ENCODE data around the gene ATF7IP2. TPM values are rescaled to one million over a fixed set of nuclear protein-coding genes. Genes with fewer than 3 reads are reported as not detected.

The ATF7IP2 gene
- total and polyA plus RNA-seq, 9 of the 15 experiments (the other 6 are each of a cell fraction or from before 2014, with no cell fraction given) = 131 to 515 (median 196) TPM

GRCh38 chr16:10421596-10421995 lies 35.7 kb downstream of the ATF7IP2 start:
- intact Hi-C loops (cut with micrococcal nuclease) (no loop called here), in situ Hi-C loops (cut with MboI) (no loop called here)
- TF ChIP-seq RCOR1 (IDR thresholded peaks at IDR 0.05; ENCODE audit: borderline replicate concordance in 1 of 2, low read depth in 2 of 2, low read length in 2 of 2) (no peak), BCL6 (CRISPR knock-in tag; IDR thresholded peaks at IDR 0.05) (no peak), POU5F1 (IDR thresholded peaks at IDR 0.05; ENCODE audit: borderline replicate concordance, low read depth, low read length, partially characterized antibody) (no peak), ZNF347 (CRISPR knock-in tag; IDR thresholded peaks at IDR 0.05; ENCODE audit: low read depth) (no peak), ILK (tag; IDR thresholded peaks at IDR 0.05; ENCODE audit: borderline replicate concordance, low read depth) (no peak), ZNF436 (CRISPR knock-in tag; IDR thresholded peaks at IDR 0.05) (no peak), FUS (optimal IDR thresholded peaks at IDR 0.05; ENCODE audit: low read depth, low read length) (no peak), NKRF (IDR thresholded peaks at IDR 0.05; ENCODE audit: borderline replicate concordance) (no peak), SRSF1 (IDR thresholded peaks at IDR 0.05; ENCODE audit: low read depth, low read length) (no peak), NFIX (CRISPR knock-in tag; IDR thresholded peaks at IDR 0.05; ENCODE audit: low read depth) (no peak), MEIS2 (IDR thresholded peaks at IDR 0.05; ENCODE audit: partially characterized antibody) (no peak), PKNOX1 (IDR thresholded peaks at IDR 0.05) (no peak), IRF9 (tag; IDR thresholded peaks at IDR 0.05) (no peak), HMG20B (CRISPR knock-in tag; IDR thresholded peaks at IDR 0.05) (no peak), MNT (conservative IDR thresholded peaks at IDR 0.05) (no peak)
- TF ChIP-seq, protein P1, sequence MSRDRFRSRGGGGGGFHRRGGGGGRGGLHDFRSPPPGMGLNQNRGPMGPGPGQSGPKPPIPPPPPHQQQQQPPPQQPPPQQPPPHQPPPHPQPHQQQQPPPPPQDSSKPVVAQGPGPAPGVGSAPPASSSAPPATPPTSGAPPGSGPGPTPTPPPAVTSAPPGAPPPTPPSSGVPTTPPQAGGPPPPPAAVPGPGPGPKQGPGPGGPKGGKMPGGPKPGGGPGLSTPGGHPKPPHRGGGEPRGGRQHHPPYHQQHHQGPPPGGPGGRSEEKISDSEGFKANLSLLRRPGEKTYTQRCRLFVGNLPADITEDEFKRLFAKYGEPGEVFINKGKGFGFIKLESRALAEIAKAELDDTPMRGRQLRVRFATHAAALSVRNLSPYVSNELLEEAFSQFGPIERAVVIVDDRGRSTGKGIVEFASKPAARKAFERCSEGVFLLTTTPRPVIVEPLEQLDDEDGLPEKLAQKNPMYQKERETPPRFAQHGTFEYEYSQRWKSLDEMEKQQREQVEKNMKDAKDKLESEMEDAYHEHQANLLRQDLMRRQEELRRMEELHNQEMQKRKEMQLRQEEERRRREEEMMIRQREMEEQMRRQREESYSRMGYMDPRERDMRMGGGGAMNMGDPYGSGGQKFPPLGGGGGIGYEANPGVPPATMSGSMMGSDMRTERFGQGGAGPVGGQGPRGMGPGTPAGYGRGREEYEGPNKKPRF (IDR thresholded peaks at IDR 0.05; ENCODE audit: low read depth, low read length) = no peak
- ATAC-seq (no peak), DNase-seq (ENCODE audit: extremely low read depth in 1 of 4, low spot score in 3 of 4) (no peak), FAIRE-seq (no peak)
- H3K36me3 ChIP-seq (ENCODE audit: control insufficient read depth, insufficient read depth, low read length) = peaks cover 32% of the 10 kb centered on the region
- no peaks in the 10 kb centered on the region for H4K20me1 ChIP-seq (replicated peaks; ENCODE audit: control insufficient read depth, insufficient read depth, low read length)
- no peaks in the 10 kb centered on the region for H3K27me3 ChIP-seq (ENCODE audit: control insufficient read depth in 2 of 2, insufficient read depth in 2 of 2, low read length in 2 of 2)
- ChIA-PET CTCF (ENCODE audit: low intra/inter-chr PET ratio) (no interaction called here), POLR2A (no interaction called here)
- H3K4me1 ChIP-seq (replicated peaks in 1 of 2; ENCODE audit: control insufficient read depth in 2 of 2, insufficient read depth in 2 of 2, low read length in 2 of 2) = no peaks in the 10 kb centered on the region
- no TSS peak for BruUV-seq (replicated peaks)
- no peak overlapping the region for H3K4me3 ChIP-seq
- no peak overlapping the region for H3K27ac ChIP-seq (ENCODE audit: extremely low read depth, low read depth, low read length)
- no peak overlapping the region for H3K9ac ChIP-seq (ENCODE audit: insufficient read depth in 1 of 2, low read depth in 2 of 2, low read length in 2 of 2)
- H3K9me3 ChIP-seq (replicated peaks; ENCODE audit: control insufficient read depth, insufficient read depth, low read depth, low read length) = peaks cover 19% of the 10 kb centered on the region
- H3K9me1 ChIP-seq (ENCODE audit: control insufficient read depth, insufficient read depth, low read length) = no peaks in the 10 kb centered on the region
- no peaks in the 10 kb centered on the region for H3K79me2 ChIP-seq (ENCODE audit: control insufficient read depth, insufficient read depth, low read length)
- H2AFZ ChIP-seq (ENCODE audit: low read depth, low read length) = no peak overlapping the region
- H3K4me2 ChIP-seq (ENCODE audit: insufficient read depth, low read length) = no peak overlapping the region
- WGBS (ENCODE audit: insufficient coverage, low coverage, missing lambda C conversion rate) = 96% methylated on average over 3 of the region's 3 CpGs
